NCI-H226 (cell line): Measurements from ENCODE around the gene SLC4A4.

Experiments used
- DNase-seq: peaks from one replicate; pipeline ENCODE4 v3.0.0-alpha.2; 2015

The SLC4A4 gene

GRCh38 chr4:71474731-71475130, 135.9 kb downstream of the SLC4A4 start:
- no peak for DNase-seq

- no peak for DNase-seq
Observed at GRCh38 chr4:71476240-71476639, 137.4 kb downstream of the SLC4A4 start.

GRCh38 chr4:71486550-71487343, 147.9 kb downstream of the SLC4A4 start:
- DNase-seq, result no peak

- no peak for DNase-seq
Observed at GRCh38 chr4:71487344-71487920, 148.6 kb downstream of the SLC4A4 start.

- DNase-seq, result no peak
Observed at GRCh38 chr4:71494539-71494938, 155.7 kb downstream of the SLC4A4 start.

GRCh38 chr4:71495454-71495853, 156.6 kb downstream of the SLC4A4 start:
- DNase-seq, result no peak

- no peak for DNase-seq
Observed at GRCh38 chr4:71497078-71497477, 158.3 kb downstream of the SLC4A4 start.

- DNase-seq, result peak; percentile 37
Observed at GRCh38 chr4:71498002-71498401, 159.2 kb downstream of the SLC4A4 start.

GRCh38 chr4:71498625-71499024, 159.8 kb downstream of the SLC4A4 start:
- DNase-seq, result no peak

GRCh38 chr4:71501992-71502391, 163.2 kb downstream of the SLC4A4 start:
- DNase-seq, result no peak

GRCh38 chr4:71518283-71518989, 179.6 kb downstream of the SLC4A4 start:
- DNase-seq, result no peak

GRCh38 chr4:71520308-71520707, 181.5 kb downstream of the SLC4A4 start:
- no peak for DNase-seq

GRCh38 chr4:71520850-71521249, 182.0 kb downstream of the SLC4A4 start:
- DNase-seq, result peak; percentile 29

- no peak for DNase-seq
Observed at GRCh38 chr4:71524756-71525155, 185.9 kb downstream of the SLC4A4 start.

GRCh38 chr4:71526637-71527406, 188.0 kb downstream of the SLC4A4 start:
- DNase-seq, result no peak

- DNase-seq, result no peak
Observed at GRCh38 chr4:71532407-71532806, 193.6 kb downstream of the SLC4A4 start.

- no peak for DNase-seq
Observed at GRCh38 chr4:71533121-71533520, 194.3 kb downstream of the SLC4A4 start.

- peak; percentile 16 for DNase-seq
Observed at GRCh38 chr4:71537551-71538065, 198.8 kb downstream of the SLC4A4 start.

- DNase-seq, result no peak
Observed at GRCh38 chr4:71538528-71538927, 199.7 kb downstream of the SLC4A4 start.

GRCh38 chr4:71540749-71541269, 202.0 kb downstream of the SLC4A4 start:
- DNase-seq, result no peak

GRCh38 chr4:71541541-71541940, 202.7 kb downstream of the SLC4A4 start:
- DNase-seq, result no peak

GRCh38 chr4:71545168-71545567, 206.3 kb downstream of the SLC4A4 start:
- DNase-seq, result no peak
